PC-3 (cell line): ENCODE data around the gene ALG12. TPM values are rescaled to one million over a fixed set of nuclear protein-coding genes. Genes with fewer than 3 reads are reported as not detected.

Experiments used
- ATAC-seq: fragments of 200-7000 bp; cut with Tn5 transposase; 2 replicates; pipeline ENCODE4 v1.9.1; 2020; ENCODE audit warnings: mild to moderate bottlenecking, moderate library complexity
- BruUV-seq: library from RNA; stranded (reverse); fragments of 400-500 nt; replicated peaks from 2 replicates; lab custom pipeline; 2021; lab: Mats Ljungman, UMichigan
- CTCF ChIA-PET: fragments of 300-600 bp; sonication (Branson Sonifier 250); formaldehyde crosslinking; loops from one replicate; lab custom pipeline; 2022; ENCODE audit warnings: antibody characterized with exemption; lab: Charles Lee
- POLR2A ChIA-PET: fragments of 300-600 bp; sonication (Branson Sonifier 250); formaldehyde crosslinking; loops from one replicate; lab custom pipeline; 2022; ENCODE audit warnings: antibody characterized with exemption; ENCODE audit not compliant: unreplicated experiment; lab: Charles Lee
- DNase-seq: peaks from one replicate; pipeline ENCODE4 v3.0.0-alpha.2; 2015
- H2AFZ ChIP-seq: fragments of 300-600 bp; sonication (generic); 2 replicates; pipeline ENCODE4 v1.6.0; 2016; ENCODE audit warnings: antibody characterized with exemption, low read length
- H3F3A ChIP-seq: fragments of 300-600 bp; sonication (generic); one replicate; pipeline ENCODE4 v1.6.0; 2017; ENCODE audit warnings: antibody characterized with exemption, low read length, control low read depth, mild to moderate bottlenecking; ENCODE audit not compliant: unreplicated experiment
- H3K27ac ChIP-seq: fragments of 300-600 bp; sonication (generic); 2 replicates; pipeline ENCODE4 v1.5.1; 2016; ENCODE audit warnings: mild to moderate bottlenecking, low read length
- H3K27me3 ChIP-seq: fragments of 300-600 bp; sonication (generic); 2 replicates; pipeline ENCODE4 v1.6.1; 2016; ENCODE audit warnings: low read length, mixed read lengths
- H3K36me3 ChIP-seq: fragments of 300-600 bp; sonication (generic); 2 replicates; pipeline ENCODE4 v1.6.1; 2016; ENCODE audit warnings: low read depth, mixed run types, low read length, mixed read lengths
- H3K4me1 ChIP-seq: fragments of 300-600 bp; sonication (generic); 2 replicates; pipeline ENCODE4 v1.5.1; 2016; ENCODE audit warnings: low read length; ENCODE audit not compliant: insufficient read depth
- H3K4me2 ChIP-seq: fragments of 300-600 bp; sonication (generic); 2 replicates; pipeline ENCODE4 v1.6.0; 2016; ENCODE audit warnings: low read length
- H3K4me3 ChIP-seq: fragments of 300-600 bp; sonication (generic); 2 replicates; pipeline ENCODE4 v1.5.1; 2016; ENCODE audit warnings: mild to moderate bottlenecking, low read length, mixed read lengths
- H3K79me2 ChIP-seq: fragments of 300-600 bp; sonication (generic); 2 replicates; pipeline ENCODE4 v1.6.1; 2017; ENCODE audit warnings: low read length, mixed read lengths
- H3K9ac ChIP-seq: fragments of 300-600 bp; sonication (generic); 2 replicates; pipeline ENCODE4 v1.6.0; 2016; ENCODE audit warnings: mild to moderate bottlenecking, low read length
- H3K9me2 ChIP-seq: fragments of 300-600 bp; sonication (generic); replicated peaks from 2 replicates; pipeline ENCODE4 v1.6.1; 2016; ENCODE audit warnings: mixed run types, low read length, mixed read lengths
- H3K9me3 ChIP-seq: fragments of 300-600 bp; sonication (generic); 2 replicates; pipeline ENCODE4 v1.6.1; 2016; ENCODE audit warnings: low read length, mixed read lengths
- H4K20me1 ChIP-seq: fragments of 300-600 bp; sonication (generic); 2 replicates; pipeline ENCODE4 v1.6.1; 2016; ENCODE audit warnings: low read length, mixed read lengths
- CTCF ChIP-seq: fragments of 300-600 bp; sonication (generic); conservative IDR thresholded peaks from 2 replicates; pipeline ENCODE4 v1.5.1; 2017; ENCODE audit warnings: antibody characterized with exemption, low read depth, mild to moderate bottlenecking, low read length
- EZH2 ChIP-seq: fragments of 300-600 bp; sonication (generic); IDR thresholded peaks from one replicate; pipeline ENCODE4 v1.6.1; 2017; ENCODE audit warnings: antibody characterized with exemption, mild to moderate bottlenecking, low read length; ENCODE audit not compliant: unreplicated experiment
- EZH2phosphoT487 ChIP-seq: fragments of 300-600 bp; sonication (generic); IDR thresholded peaks from 2 replicates; pipeline ENCODE4 v1.6.1; 2018; ENCODE audit warnings: mild to moderate bottlenecking, antibody characterized with exemption, low read length, borderline replicate concordance
- intact Hi-C: fragments of 100-400 bp; cut with micrococcal nuclease; formaldehyde crosslinking; loops from 2 replicates; pipeline ENCODE4 v1.9.0; 2023
- total RNA-seq: library from RNA; depleted of rRNA; stranded (reverse); fragments of >200 nt; gene quantifications from 2 replicates; pipeline ENCODE4 v1.2.3, GENCODE V29; 2014

ALG12 gene
- total RNA-seq, 1 experiment from 2014 or later: 12.1 TPM

DNA sequence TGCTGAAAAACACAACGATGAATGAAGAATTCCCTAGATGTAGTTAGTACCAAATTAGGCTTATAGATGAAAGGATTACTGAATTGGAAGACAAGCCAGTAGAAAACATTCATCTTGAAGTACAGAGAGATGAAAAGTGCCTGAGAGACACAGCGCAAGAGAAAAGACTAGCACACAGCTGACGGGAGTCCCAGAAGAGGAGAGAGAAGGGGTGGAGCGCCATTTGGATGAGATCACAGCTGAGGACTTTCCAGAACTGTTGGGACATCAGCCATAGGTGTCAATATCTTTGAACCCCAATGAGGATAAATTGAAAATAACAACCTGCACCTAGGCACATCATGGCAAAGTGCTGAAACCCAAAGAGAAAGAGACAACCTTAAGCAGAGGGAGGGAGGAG lies 25.2 kb downstream of the ALG12 start:
- DNase-seq (no peak), ATAC-seq (no peak)
- ChIA-PET POLR2A (no interaction called here), CTCF (no interaction called here)
- no peak for TF ChIP-seq EZH2phosphoT487
- TF ChIP-seq CTCF: no peak
- TF ChIP-seq EZH2: no peak
- intact Hi-C loops: no loop called here
- Histone ChIP-seq H3K36me3 (no peaks in the 10 kb centered on the region; the same call in 1 of the 2 replicates), H3K27ac (no peak overlapping the region), H2AFZ (no peak overlapping the region), H3K9ac (no peak overlapping the region), H3K27me3 (no peaks in the 10 kb centered on the region), H3K4me2 (no peak overlapping the region), H3K9me2 (no peaks in the 10 kb centered on the region), H3K4me3 (no peak overlapping the region), H3K9me3 (no peaks in the 10 kb centered on the region), H3K79me2 (no peaks in the 10 kb centered on the region), H3K4me1 (no peaks in the 10 kb centered on the region), H4K20me1 (no peaks in the 10 kb centered on the region), H3F3A (no peaks in the 10 kb centered on the region)
- BruUV-seq: no TSS peak

- no peaks in the 10 kb centered on the region for H4K20me1 ChIP-seq
- DNase-seq (no peak), ATAC-seq (no peak)
- H3K4me2 ChIP-seq: no peak overlapping the region
- intact Hi-C loops: no loop called here
- no peak overlapping the region for H2AFZ ChIP-seq
- H3K27me3 ChIP-seq: no peaks in the 10 kb centered on the region
- H3K79me2 ChIP-seq: no peaks in the 10 kb centered on the region
- no peaks in the 10 kb centered on the region for H3F3A ChIP-seq
- H3K27ac ChIP-seq: no peak overlapping the region
- H3K36me3 ChIP-seq: no peaks in the 10 kb centered on the region; the same call in none of the 2 replicates
- no peaks in the 10 kb centered on the region for H3K4me1 ChIP-seq
- no peak for TF ChIP-seq CTCF
- no peak for TF ChIP-seq EZH2
- TF ChIP-seq EZH2phosphoT487: no peak
- H3K9me2 ChIP-seq: no peaks in the 10 kb centered on the region
- H3K9ac ChIP-seq: no peak overlapping the region
- H3K9me3 ChIP-seq: no peaks in the 10 kb centered on the region
- ChIA-PET POLR2A (no interaction called here), CTCF (no interaction called here)
- H3K4me3 ChIP-seq: no peak overlapping the region
- BruUV-seq: no TSS peak
Measured at GRCh38 chr22:49892226-49892899, 25.9 kb downstream of the ALG12 start.

GRCh38 chr22:49889071-49889470 lies 29.2 kb downstream of the ALG12 start:
- H3K4me3 ChIP-seq: no peak overlapping the region
- CTCF ChIA-PET: no interaction called here
- TF ChIP-seq EZH2phosphoT487: no peak
- no peak for TF ChIP-seq CTCF
- no peak overlapping the region for H3K4me2 ChIP-seq
- intact Hi-C loops: no loop called here
- POLR2A ChIA-PET: no interaction called here
- DNase-seq (no peak), ATAC-seq (no peak)
- no peaks in the 10 kb centered on the region for H4K20me1 ChIP-seq
- H2AFZ ChIP-seq: no peak overlapping the region
- H3K9ac ChIP-seq: no peak overlapping the region
- BruUV-seq: no TSS peak
- H3K9me3 ChIP-seq: no peaks in the 10 kb centered on the region
- H3F3A ChIP-seq: no peaks in the 10 kb centered on the region
- H3K27me3 ChIP-seq: no peaks in the 10 kb centered on the region
- H3K36me3 ChIP-seq: no peaks in the 10 kb centered on the region; the same call in none of the 2 replicates
- H3K79me2 ChIP-seq: no peaks in the 10 kb centered on the region
- H3K9me2 ChIP-seq: no peaks in the 10 kb centered on the region
- no peak overlapping the region for H3K27ac ChIP-seq
- no peaks in the 10 kb centered on the region for H3K4me1 ChIP-seq
